GM18907 (cell line): ENCODE results near the gene PEF1.

ENCODE experiments used
- ATAC-seq: cut with Tn5 transposase; IDR thresholded peaks from one replicate; pipeline ENCODE4 v1.9.1; 2021; ENCODE audit warnings: mild to moderate bottlenecking, moderate library complexity; ENCODE audit not compliant: unreplicated experiment

PEF1 gene

DNA sequence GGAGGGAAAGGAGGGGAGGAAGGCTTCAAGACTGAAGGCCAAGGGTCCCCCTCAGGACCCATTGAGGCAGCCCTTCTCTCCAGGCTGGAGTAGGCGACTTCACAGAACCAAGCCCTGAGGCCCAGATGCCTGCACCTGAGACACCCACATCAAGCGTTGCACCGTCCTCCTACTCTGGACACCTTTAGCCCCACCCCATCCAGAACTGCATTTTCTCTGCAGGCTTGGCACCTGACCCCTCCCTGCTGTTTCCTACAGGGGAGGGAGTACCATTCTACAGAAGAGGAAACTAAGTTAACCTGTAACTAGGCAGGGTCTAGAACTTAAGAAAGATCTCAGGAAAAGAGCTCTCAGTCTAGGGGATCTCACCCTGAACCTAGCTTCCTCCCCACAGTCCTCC, 12.0 kb downstream of the PEF1 start:
- no peak for ATAC-seq

DNA sequence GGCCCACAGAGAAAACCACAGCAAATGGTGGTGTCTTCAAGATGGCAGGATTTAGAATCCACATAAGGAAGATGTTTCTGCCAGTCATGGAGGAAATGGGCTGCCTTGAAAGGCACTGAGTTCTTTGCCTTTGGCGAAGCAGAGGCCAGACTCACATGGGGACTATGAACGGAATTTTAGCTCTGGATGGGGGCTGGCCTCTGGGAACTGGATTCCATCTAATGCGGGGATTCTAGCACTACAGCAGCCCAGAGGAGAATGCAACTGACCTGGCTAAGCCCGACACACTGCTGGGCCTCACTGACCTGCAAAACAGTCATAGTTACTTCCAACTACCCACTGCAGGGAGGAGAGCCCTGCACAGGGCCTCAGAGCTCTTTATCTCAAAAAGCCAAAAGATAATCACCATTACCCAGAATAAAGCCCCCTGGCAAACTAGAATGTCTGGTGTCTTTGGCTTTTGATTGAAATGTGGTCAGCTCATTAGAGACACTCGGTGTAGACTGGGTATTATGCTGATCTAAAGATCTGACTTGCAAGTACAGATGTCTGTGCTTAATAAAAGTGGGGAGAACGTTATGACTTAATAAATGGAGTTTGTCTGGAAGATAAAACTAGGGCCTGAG, 15.6 kb downstream of the PEF1 start:
- ATAC-seq: no peak

GRCh38 chr1:31627930-31628559, 16.6 kb downstream of the PEF1 start:
- ATAC-seq: no peak

DNA sequence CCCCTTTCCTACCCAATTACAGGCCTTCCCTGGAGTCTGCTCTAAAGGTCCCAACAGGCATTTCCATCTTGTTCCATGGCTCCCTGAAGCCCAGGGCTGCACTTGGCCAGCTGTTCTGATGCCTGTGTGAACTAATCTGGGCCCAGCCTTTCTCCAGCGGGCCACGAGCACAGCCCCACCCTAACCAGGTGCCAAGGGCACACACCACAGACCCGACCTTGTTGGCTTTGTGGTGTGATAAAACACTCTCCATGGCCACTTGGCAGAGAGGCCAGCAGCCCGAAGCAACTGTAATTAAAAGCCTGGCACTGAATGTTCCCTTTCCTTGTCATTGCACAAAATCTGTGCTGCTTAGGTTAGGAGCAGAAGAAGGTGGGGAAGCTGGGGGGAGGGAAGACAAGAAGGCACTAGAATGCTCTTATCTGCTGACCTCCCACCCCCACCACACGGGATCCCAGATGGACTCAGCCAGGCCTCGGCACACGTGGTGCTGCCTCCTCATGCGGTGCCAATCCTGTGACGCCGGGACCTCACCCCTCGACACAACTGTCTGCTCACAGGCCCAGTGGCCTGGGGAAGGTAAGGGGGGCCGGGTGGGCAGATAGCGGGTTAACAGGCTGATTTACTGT, 17.3 kb downstream of the PEF1 start:
- no peak for ATAC-seq

GRCh38 chr1:31626223-31627207, 18.2 kb downstream of the PEF1 start:
- ATAC-seq: no peak

GRCh38 chr1:31625561-31626222, 19.0 kb downstream of the PEF1 start:
- no peak for ATAC-seq

DNA sequence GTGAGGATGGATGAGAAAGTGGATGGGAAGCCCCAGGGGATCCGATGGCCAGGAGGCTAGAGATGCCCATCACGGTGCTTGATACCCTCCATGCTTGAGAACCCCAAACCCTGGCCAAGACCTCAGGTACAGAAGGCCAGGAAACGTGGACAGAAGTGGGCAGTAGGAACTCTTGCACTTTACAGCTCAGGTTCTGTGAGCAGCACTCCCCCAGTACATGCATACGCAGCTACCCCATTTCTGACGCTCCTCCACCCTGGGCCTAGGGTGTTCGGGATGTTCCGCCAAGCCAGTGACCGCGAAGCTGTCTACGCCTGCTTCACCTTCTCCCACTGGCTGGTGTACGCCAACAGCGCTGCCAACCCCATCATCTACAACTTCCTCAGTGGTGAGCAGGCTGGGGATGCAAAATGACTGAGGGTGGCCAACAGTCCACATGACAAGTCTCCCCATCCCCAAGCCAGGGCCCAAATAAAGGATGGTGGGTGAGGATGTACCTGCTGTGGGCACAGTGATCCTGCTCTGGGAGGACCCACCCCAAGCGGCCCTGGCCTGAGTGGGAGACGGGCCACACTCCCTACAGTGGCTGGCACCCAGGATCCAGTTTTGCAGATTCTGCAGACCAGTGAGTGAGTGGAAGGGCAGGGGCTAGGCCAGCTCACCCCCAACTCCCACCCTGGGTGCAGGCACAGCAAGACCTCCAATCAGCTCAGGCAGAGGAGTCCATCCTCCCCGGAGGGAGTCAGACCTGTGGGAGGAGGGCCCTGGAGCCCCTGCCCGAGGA, 19.8 kb downstream of the PEF1 start:
- no peak for ATAC-seq

DNA sequence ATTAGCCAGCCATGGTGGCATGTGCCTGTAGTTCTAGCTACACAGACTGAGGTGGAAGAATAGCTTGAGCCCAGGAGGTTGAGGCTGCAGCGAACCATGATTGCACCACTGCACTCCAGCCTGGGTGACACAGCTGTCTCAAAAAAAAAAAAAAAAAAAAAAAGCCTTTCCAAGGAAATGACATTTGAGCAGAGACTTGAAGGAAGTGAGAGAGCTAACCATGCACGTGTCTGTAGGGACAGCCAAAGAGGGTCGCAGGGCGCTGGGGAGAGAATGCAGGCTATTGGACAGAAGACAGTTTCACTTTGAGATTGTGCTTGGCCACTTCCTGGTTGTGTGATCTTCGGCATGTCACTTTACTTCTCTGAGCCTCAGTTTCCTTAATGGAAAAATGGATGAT, 20.4 kb downstream of the PEF1 start:
- no peak for ATAC-seq

DNA sequence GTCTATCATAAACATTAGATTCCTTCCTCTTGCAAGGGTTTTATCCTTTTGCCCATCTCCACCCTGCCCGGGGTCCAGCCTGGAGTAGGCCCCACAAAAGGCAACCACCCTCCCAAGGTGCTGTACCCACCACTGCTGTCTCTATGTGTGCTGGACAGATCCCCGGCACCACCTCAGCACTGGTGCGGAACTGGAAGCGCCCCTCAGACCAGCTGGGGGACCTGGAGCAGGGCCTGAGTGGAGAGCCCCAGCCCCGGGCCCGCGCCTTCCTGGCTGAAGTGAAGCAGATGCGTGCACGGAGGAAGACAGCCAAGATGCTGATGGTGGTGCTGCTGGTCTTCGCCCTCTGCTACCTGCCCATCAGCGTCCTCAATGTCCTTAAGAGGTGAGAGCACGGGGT, 21.3 kb downstream of the PEF1 start:
- no peak for ATAC-seq

GRCh38 chr1:31621847-31622730, 22.6 kb downstream of the PEF1 start:
- ATAC-seq: no peak

DNA sequence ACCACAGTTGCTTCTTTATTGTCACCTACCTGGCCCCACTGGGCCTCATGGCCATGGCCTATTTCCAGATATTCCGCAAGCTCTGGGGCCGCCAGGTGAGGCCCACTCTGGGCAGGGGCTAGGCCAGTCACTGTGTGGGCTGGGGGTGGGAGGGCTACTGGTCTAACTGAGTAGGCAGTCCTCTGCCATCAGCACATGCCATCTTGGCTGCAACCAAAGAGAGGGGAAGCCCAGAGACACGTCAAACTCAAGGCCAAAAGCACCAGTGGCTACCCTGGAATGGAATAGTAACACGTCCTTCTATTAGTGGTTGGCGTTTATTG, 23.2 kb downstream of the PEF1 start:
- ATAC-seq: no peak

DNA sequence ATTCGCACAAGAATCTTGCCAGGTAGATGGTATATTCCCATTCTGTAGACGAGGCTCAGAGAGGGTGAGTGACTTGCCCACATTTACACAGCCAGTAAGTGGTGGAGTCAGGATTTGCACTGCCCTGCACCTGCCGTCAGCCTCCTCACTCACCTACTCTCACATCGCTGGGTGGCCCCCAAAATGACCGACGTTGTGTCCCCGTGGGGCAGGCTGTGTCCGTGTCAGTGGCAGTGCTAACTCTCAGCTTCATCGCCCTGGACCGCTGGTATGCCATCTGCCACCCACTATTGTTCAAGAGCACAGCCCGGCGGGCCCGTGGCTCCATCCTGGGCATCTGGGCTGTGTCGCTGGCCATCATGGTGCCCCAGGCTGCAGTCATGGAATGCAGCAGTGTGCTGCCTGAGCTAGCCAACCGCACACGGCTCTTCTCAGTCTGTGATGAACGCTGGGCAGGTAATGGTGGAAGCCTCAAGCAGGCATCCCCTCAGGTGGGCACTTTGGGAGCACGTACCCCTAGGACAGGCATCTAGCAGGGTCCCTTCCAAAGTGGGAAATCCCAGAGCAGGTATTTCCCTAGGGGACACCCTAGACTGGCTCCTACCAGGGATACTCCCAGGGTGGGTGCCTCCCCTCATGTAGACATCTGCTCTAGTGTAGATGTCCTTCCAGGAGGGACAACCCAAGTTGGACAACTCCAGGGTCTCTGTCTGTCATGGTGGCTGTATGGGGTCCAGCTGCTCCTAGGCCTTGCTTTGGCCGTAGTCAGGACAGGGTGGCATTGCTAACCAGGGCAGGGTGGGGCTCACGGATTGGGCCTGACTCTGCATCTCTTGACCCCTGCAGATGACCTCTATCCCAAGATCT, 23.8 kb downstream of the PEF1 start:
- no peak for ATAC-seq

DNA sequence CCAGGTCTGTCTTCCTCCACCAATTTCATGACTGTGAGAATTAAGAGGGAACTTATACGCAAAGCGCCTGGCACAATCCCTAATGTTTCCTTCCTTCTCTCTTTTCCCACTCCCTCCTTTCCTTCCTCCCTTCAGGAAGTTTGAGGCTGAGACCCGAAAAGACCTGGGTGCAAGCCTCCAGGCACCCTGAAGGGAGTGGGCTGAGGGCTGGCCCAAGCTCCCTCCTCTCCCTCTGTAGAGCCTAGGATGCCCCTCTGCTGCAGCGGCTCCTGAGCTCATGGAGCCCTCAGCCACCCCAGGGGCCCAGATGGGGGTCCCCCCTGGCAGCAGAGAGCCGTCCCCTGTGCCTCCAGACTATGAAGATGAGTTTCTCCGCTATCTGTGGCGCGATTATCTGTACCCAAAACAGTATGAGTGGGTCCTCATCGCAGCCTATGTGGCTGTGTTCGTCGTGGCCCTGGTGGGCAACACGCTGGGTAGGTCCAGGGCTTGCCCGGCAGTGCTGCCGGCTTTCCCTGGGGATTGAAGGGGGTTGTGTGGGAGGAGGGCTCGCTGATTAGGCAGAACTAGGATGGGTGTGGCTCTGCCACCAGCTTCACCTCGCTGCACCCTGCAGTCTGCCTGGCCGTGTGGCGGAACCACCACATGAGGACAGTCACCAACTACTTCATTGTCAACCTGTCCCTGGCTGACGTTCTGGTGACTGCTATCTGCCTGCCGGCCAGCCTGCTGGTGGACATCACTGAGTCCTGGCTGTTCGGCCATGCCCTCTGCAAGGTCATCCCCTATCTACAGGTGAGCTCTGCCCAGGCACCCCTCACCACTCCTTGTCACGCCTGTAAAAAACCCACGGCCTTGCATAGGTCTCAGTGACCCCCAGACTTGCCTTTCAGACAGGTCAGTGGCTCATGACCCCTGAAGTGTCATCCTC, 25.5 kb downstream of the PEF1 start:
- no peak for ATAC-seq

GRCh38 chr1:31617916-31618746, 26.5 kb downstream of the PEF1 start:
- ATAC-seq: no peak

GRCh38 chr1:31617218-31617915, 27.3 kb downstream of the PEF1 start, which contains the start of gene HCRTR1:
Gene HCRTR1 (plus strand): TSS chr1:31617689. CDS start chr1:31619193, 1,504 bp downstream.
- no peak for ATAC-seq

GRCh38 chr1:31615939-31616338, 28.7 kb downstream of the PEF1 start:
- no peak for ATAC-seq
